Measurements from ENCODE around the gene VRK2. TPM values are rescaled to one million over a fixed set of nuclear protein-coding genes. Genes with fewer than 3 reads are reported as not detected.

Gene VRK2
- total RNA-seq, 1 experiment from 2014 or later, result 39.6 TPM

DNA sequence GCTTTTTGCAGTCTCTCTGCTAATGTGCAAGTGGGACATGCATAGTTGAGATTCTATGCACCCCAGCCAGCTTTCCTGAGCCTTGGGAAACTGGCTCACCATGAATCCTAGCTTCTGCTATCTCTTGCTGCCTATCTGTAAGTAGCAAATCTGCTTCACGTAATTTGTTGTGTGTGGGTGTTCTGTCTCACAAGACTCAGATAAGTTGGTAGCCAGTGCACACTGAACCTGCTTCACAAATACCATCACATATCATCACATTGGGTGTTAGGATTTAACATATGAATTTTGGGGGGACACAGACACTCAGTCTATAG lies 13.9 kb upstream of the VRK2 start:
- H3K4me3 ChIP-seq (ENCODE audit: low read depth in 2 of 2, low read length in 2 of 2), result no peak overlapping the region
- H3K27ac ChIP-seq (ENCODE audit: low read length), result no peak overlapping the region
- intact Hi-C loops (cut with micrococcal nuclease; ENCODE audit: unreplicated experiment) (no loop called here), in situ Hi-C loops (cut with HindIII; ENCODE audit: low pct_unique_long_range_greater_than_20kb, low sequenced_read_pairs) (no loop called here)
- no TSS peak for BruUV-seq (replicated peaks)
- ATAC-seq (no peak), DNase-seq (ENCODE audit: low read depth, low spot score) (no peak)
- POLR2A ChIA-PET, result no interaction called here
- no peaks in the 10 kb centered on the region for H3K9me3 ChIP-seq (ENCODE audit: control insufficient read depth, insufficient read depth, low read depth, low read length)
- CTCF ChIA-PET, result no interaction called here
- H3K36me3 ChIP-seq (ENCODE audit: control insufficient read depth, insufficient read depth, low read length), result no peaks in the 10 kb centered on the region
- TF ChIP-seq TCF7L2 (IDR thresholded peaks at IDR 0.05; ENCODE audit: low read depth, low read length) (no peak), POLR2AphosphoS5 (IDR thresholded peaks at IDR 0.05; ENCODE audit: low read depth, low read length) (no peak), SIN3A (IDR thresholded peaks at IDR 0.05; ENCODE audit: borderline replicate concordance, insufficient read depth, low read depth, low read length) (no peak)
- TF ChIP-seq, protein P1, sequence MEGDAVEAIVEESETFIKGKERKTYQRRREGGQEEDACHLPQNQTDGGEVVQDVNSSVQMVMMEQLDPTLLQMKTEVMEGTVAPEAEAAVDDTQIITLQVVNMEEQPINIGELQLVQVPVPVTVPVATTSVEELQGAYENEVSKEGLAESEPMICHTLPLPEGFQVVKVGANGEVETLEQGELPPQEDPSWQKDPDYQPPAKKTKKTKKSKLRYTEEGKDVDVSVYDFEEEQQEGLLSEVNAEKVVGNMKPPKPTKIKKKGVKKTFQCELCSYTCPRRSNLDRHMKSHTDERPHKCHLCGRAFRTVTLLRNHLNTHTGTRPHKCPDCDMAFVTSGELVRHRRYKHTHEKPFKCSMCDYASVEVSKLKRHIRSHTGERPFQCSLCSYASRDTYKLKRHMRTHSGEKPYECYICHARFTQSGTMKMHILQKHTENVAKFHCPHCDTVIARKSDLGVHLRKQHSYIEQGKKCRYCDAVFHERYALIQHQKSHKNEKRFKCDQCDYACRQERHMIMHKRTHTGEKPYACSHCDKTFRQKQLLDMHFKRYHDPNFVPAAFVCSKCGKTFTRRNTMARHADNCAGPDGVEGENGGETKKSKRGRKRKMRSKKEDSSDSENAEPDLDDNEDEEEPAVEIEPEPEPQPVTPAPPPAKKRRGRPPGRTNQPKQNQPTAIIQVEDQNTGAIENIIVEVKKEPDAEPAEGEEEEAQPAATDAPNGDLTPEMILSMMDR (IDR thresholded peaks at IDR 0.05), result no peak
- TF ChIP-seq, protein P2, sequence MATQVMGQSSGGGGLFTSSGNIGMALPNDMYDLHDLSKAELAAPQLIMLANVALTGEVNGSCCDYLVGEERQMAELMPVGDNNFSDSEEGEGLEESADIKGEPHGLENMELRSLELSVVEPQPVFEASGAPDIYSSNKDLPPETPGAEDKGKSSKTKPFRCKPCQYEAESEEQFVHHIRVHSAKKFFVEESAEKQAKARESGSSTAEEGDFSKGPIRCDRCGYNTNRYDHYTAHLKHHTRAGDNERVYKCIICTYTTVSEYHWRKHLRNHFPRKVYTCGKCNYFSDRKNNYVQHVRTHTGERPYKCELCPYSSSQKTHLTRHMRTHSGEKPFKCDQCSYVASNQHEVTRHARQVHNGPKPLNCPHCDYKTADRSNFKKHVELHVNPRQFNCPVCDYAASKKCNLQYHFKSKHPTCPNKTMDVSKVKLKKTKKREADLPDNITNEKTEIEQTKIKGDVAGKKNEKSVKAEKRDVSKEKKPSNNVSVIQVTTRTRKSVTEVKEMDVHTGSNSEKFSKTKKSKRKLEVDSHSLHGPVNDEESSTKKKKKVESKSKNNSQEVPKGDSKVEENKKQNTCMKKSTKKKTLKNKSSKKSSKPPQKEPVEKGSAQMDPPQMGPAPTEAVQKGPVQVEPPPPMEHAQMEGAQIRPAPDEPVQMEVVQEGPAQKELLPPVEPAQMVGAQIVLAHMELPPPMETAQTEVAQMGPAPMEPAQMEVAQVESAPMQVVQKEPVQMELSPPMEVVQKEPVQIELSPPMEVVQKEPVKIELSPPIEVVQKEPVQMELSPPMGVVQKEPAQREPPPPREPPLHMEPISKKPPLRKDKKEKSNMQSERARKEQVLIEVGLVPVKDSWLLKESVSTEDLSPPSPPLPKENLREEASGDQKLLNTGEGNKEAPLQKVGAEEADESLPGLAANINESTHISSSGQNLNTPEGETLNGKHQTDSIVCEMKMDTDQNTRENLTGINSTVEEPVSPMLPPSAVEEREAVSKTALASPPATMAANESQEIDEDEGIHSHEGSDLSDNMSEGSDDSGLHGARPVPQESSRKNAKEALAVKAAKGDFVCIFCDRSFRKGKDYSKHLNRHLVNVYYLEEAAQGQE (IDR thresholded peaks at IDR 0.05; ENCODE audit: insufficient read depth in 1 of 2, low read depth in 2 of 2, low read length in 1 of 2), result no peak
- H3K27me3 ChIP-seq (ENCODE audit: control insufficient read depth, insufficient read depth, low read length), result no peaks in the 10 kb centered on the region; the same call in 1 of the 2 replicates
- H3K4me1 ChIP-seq (ENCODE audit: control insufficient read depth, insufficient read depth, low read length), result no peaks in the 10 kb centered on the region

DNA sequence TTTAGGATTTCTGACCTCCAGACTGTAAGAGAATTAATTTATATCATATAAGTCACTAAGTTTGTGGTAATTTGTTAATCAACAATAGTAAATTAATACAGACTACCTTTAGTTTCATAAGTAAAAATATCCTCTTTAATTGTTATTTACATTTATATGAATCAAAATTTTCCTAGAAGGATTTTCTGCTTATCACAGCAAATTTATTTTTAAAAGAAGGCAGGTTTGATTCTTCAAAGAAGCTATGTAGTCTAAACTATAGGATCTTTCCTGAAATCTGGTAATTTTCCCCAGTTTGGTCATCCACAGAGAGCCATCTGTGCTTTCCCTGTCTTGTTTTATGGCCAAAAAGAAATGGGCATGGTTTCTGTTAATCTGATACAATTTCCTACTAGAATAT lies 13.1 kb upstream of the VRK2 start:
- ChIA-PET CTCF (no interaction called here), POLR2A (no interaction called here)
- no peak overlapping the region for H3K4me3 ChIP-seq (ENCODE audit: low read depth in 2 of 2, low read length in 2 of 2)
- BruUV-seq (replicated peaks), result no TSS peak
- no peaks in the 10 kb centered on the region for H3K9me3 ChIP-seq (ENCODE audit: control insufficient read depth, insufficient read depth, low read depth, low read length)
- no peaks in the 10 kb centered on the region; the same call in 1 of the 2 replicates for H3K27me3 ChIP-seq (ENCODE audit: control insufficient read depth, insufficient read depth, low read length)
- TF ChIP-seq, protein P2 (IDR thresholded peaks at IDR 0.05; ENCODE audit: insufficient read depth in 1 of 2, low read depth in 2 of 2, low read length in 1 of 2), result no peak
- TF ChIP-seq, protein P1 (IDR thresholded peaks at IDR 0.05), result no peak
- TF ChIP-seq POLR2AphosphoS5 (IDR thresholded peaks at IDR 0.05; ENCODE audit: low read depth, low read length) (no peak), TCF7L2 (IDR thresholded peaks at IDR 0.05; ENCODE audit: low read depth, low read length) (no peak), SIN3A (IDR thresholded peaks at IDR 0.05; ENCODE audit: borderline replicate concordance, insufficient read depth, low read depth, low read length) (no peak)
- no peak overlapping the region for H3K27ac ChIP-seq (ENCODE audit: low read length)
- H3K36me3 ChIP-seq (ENCODE audit: control insufficient read depth, insufficient read depth, low read length), result no peaks in the 10 kb centered on the region
- H3K4me1 ChIP-seq (ENCODE audit: control insufficient read depth, insufficient read depth, low read length), result no peaks in the 10 kb centered on the region
- DNase-seq (ENCODE audit: low read depth, low spot score) (no peak), ATAC-seq (no peak)
- in situ Hi-C loops (cut with HindIII; ENCODE audit: low pct_unique_long_range_greater_than_20kb, low sequenced_read_pairs) (no loop called here), intact Hi-C loops (cut with micrococcal nuclease; ENCODE audit: unreplicated experiment) (no loop called here)
